GM21576 (cell line): Measurements from ENCODE around the gene PLEKHG4B.
"Not testable (repeated sequence)": the region's sequence is repeated elsewhere in the genome, so short reads cannot be mapped to it uniquely, and the experiment has no call there.

Source experiments
- ATAC-seq: cut with Tn5 transposase; IDR thresholded peaks from one replicate; pipeline ENCODE4 v1.9.1; 2021; ENCODE audit warnings: mild to moderate bottlenecking, moderate library complexity; ENCODE audit not compliant: unreplicated experiment

PLEKHG4B gene

GRCh38 chr5:154826-155225 lies 62.9 kb downstream of the PLEKHG4B start:
- ATAC-seq: no peak

GRCh38 chr5:155651-156410 lies 63.9 kb downstream of the PLEKHG4B start:
- no peak for ATAC-seq

GRCh38 chr5:156411-157072 lies 64.6 kb downstream of the PLEKHG4B start:
- no peak for ATAC-seq

GRCh38 chr5:157126-157715 lies 65.3 kb downstream of the PLEKHG4B start:
- no peak for ATAC-seq

GRCh38 chr5:157801-158200 lies 65.8 kb downstream of the PLEKHG4B start:
- ATAC-seq: no peak

GRCh38 chr5:158807-159447 lies 67.0 kb downstream of the PLEKHG4B start:
- no peak for ATAC-seq

GRCh38 chr5:159448-160172 lies 67.6 kb downstream of the PLEKHG4B start:
- no peak for ATAC-seq

GRCh38 chr5:160173-160510 lies 68.2 kb downstream of the PLEKHG4B start:
- ATAC-seq: no peak

GRCh38 chr5:160921-161802 lies 69.2 kb downstream of the PLEKHG4B start:
- no peak for ATAC-seq

GRCh38 chr5:161803-162110 lies 69.8 kb downstream of the PLEKHG4B start:
- no peak for ATAC-seq

- ATAC-seq: no peak
These were observed 70.2 kb downstream of the PLEKHG4B start for GRCh38 chr5:162190-162564.

- no peak for ATAC-seq
These were observed 70.8 kb downstream of the PLEKHG4B start for GRCh38 chr5:162565-163337.

GRCh38 chr5:163338-163620 lies 71.3 kb downstream of the PLEKHG4B start:
- no peak for ATAC-seq

GRCh38 chr5:163841-164240 lies 71.9 kb downstream of the PLEKHG4B start:
- no peak for ATAC-seq

- no peak for ATAC-seq
These were observed 72.3 kb downstream of the PLEKHG4B start for GRCh38 chr5:164244-164643.

- not testable (repeated sequence) for ATAC-seq
These were observed 72.8 kb downstream of the PLEKHG4B start for GRCh38 chr5:164783-165182.

- no peak for ATAC-seq
These were observed 74.7 kb downstream of the PLEKHG4B start for GRCh38 chr5:166441-167372.

- no peak for ATAC-seq
These were observed 75.5 kb downstream of the PLEKHG4B start for GRCh38 chr5:167511-167910.
